Caco-2 (cell line): ENCODE data around the gene SIRPB1. TPM values are rescaled to one million over a fixed set of nuclear protein-coding genes. Genes with fewer than 3 reads are reported as not detected.
"Not testable (repeated sequence)": the region's sequence is repeated elsewhere in the genome, so short reads cannot be mapped to it uniquely, and the experiment has no call there.

Experiments
- BruUV-seq: library from RNA; stranded (reverse); fragments of 400-500 nt; replicated peaks from 2 replicates; lab custom pipeline; 2021; lab: Mats Ljungman, UMichigan
- CTCF ChIA-PET: fragments of 300-600 bp; sonication (Branson Sonifier 250); formaldehyde crosslinking; loops from one replicate; lab custom pipeline; 2022; ENCODE audit warnings: antibody characterized with exemption; lab: Charles Lee
- POLR2A ChIA-PET: fragments of 300-600 bp; sonication (Branson Sonifier 250); formaldehyde crosslinking; loops from one replicate; lab custom pipeline; 2022; ENCODE audit warnings: antibody characterized with exemption; lab: Charles Lee
- DNase-seq, 2 experiments: peaks; one replicate each; pipeline versions ENCODE4 v3.0.0 to v3.0.0-alpha.2; 2020 to 2022
- H3K27me3 ChIP-seq: replicated peaks from 2 replicates; pipeline ENCODE4 v1.6.0; 2011; ENCODE audit warnings: low read length; ENCODE audit not compliant: control insufficient read depth, insufficient read depth
- H3K36me3 ChIP-seq: 2 replicates; pipeline ENCODE4 v1.5.1; 2011; ENCODE audit warnings: low read length; ENCODE audit not compliant: control insufficient read depth, insufficient read depth
- H3K4me1 ChIP-seq: fragments of 250-450 bp; sonication (Bioruptor Pico); 2 replicates; pipeline ENCODE4 v1.5.1; 2020; ENCODE audit warnings: mild to moderate bottlenecking
- H3K4me3 ChIP-seq: 2 replicates; pipeline ENCODE4 v1.5.1; 2011; ENCODE audit warnings: low read depth, mild to moderate bottlenecking, control low read depth, low read length
- H3K9me3 ChIP-seq: fragments of 250-450 bp; sonication (Bioruptor Pico); 2 replicates; pipeline ENCODE4 v1.5.1; 2020; ENCODE audit warnings: mild to moderate bottlenecking, moderate library complexity
- H3K27ac Mint-ChIP-seq: one replicate; pipeline ENCODE4 v1.8.0; 2022; ENCODE audit warnings: mixed read lengths; ENCODE audit not compliant: unreplicated experiment
- H3K27me3 Mint-ChIP-seq: one replicate; pipeline ENCODE4 v1.8.0; 2022; ENCODE audit warnings: mixed read lengths; ENCODE audit not compliant: insufficient read depth, unreplicated experiment
- H3K36me3 Mint-ChIP-seq: one replicate; pipeline ENCODE4 v1.8.0; 2022; ENCODE audit warnings: mild to moderate bottlenecking, mixed read lengths; ENCODE audit not compliant: insufficient read depth, unreplicated experiment
- H3K4me1 Mint-ChIP-seq: one replicate; pipeline ENCODE4 v1.8.0; 2022; ENCODE audit warnings: low read depth, mixed read lengths; ENCODE audit not compliant: unreplicated experiment
- H3K4me3 Mint-ChIP-seq: one replicate; pipeline ENCODE4 v1.8.0; 2022; ENCODE audit warnings: mild to moderate bottlenecking, moderate library complexity, mixed read lengths; ENCODE audit not compliant: unreplicated experiment
- H3K9me3 Mint-ChIP-seq: one replicate; pipeline ENCODE4 v1.8.0; 2022; ENCODE audit warnings: mixed read lengths; ENCODE audit not compliant: unreplicated experiment
- intact Hi-C: fragments of 100-400 bp; cut with micrococcal nuclease; formaldehyde crosslinking; loops from one replicate; pipeline ENCODE4 v1.10.0; 2022; ENCODE audit not compliant: unreplicated experiment
- total RNA-seq: library from RNA; stranded (reverse); gene quantifications from 2 replicates; pipeline ENCODE4 v1.2.3, GENCODE V29; 2022
- TF ChIP-seq, protein P1 (sequence below), 2 experiments: fragments of 200-600 bp in 1 of 2; IDR thresholded peaks; 1 replicate in 1 of 2; 2 replicates in 1 of 2; pipeline versions ENCODE4 v1.5.1 to v1.8.0; 2011 to 2022; ENCODE audit warnings: antibody characterized with exemption in 1 of 2, control low read depth in 1 of 2, inconsistent platforms in 1 of 2, low read depth in 1 of 2, low read length in 1 of 2, mild to moderate bottlenecking in 1 of 2, moderate library complexity in 1 of 2; ENCODE audit not compliant: insufficient read depth in 1 of 2, severe bottlenecking in 1 of 2, unreplicated experiment in 1 of 2

SIRPB1 gene
- total RNA-seq, 1 experiment from 2014 or later = not detected

DNA sequence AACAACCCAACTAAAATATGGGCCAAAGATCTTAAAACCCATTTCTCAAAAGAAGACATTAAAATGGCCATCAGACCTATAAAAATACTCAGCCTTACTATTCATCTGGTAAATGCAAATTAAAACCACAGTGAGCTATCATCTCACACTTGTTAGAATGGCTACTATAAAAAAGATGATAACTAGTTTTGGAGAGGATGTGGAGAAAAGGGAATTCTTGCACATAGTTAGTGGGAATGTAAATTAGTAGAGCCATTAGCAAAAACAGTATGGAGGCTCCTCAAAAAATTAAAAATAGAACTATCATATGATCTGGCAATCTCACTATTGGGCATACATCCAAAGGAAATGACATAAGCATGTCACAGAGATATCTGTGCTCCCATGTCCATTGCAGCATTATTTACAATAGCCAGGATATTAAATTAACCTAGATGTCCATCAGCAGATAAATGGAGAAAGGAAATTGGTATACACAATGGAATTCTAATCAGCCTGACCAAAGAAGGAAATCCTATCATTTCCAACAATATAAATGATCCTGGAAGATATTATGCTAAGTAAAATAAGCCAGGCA lies 2.9 kb downstream of the SIRPB1 start:
- Mint-ChIP-seq H3K4me1 (no peaks in the 10 kb centered on the region), H3K4me3 (no peak overlapping the region), H3K36me3 (no peaks in the 10 kb centered on the region), H3K9me3 (no peaks in the 10 kb centered on the region), H3K27me3 (peaks cover 7% of the 10 kb centered on the region), H3K27ac (no peak overlapping the region)
- H3K27me3 ChIP-seq = no peaks in the 10 kb centered on the region
- no peaks in the 10 kb centered on the region for H3K36me3 ChIP-seq
- H3K4me1 ChIP-seq = no peaks in the 10 kb centered on the region
- H3K4me3 ChIP-seq = no peak overlapping the region
- DNase-seq = no peak
- ChIA-PET POLR2A (no interaction called here), CTCF (no interaction called here)
- no TSS peak for BruUV-seq
- no peaks in the 10 kb centered on the region; the same call in 1 of the 2 replicates for H3K9me3 ChIP-seq
- TF ChIP-seq, protein P1, sequence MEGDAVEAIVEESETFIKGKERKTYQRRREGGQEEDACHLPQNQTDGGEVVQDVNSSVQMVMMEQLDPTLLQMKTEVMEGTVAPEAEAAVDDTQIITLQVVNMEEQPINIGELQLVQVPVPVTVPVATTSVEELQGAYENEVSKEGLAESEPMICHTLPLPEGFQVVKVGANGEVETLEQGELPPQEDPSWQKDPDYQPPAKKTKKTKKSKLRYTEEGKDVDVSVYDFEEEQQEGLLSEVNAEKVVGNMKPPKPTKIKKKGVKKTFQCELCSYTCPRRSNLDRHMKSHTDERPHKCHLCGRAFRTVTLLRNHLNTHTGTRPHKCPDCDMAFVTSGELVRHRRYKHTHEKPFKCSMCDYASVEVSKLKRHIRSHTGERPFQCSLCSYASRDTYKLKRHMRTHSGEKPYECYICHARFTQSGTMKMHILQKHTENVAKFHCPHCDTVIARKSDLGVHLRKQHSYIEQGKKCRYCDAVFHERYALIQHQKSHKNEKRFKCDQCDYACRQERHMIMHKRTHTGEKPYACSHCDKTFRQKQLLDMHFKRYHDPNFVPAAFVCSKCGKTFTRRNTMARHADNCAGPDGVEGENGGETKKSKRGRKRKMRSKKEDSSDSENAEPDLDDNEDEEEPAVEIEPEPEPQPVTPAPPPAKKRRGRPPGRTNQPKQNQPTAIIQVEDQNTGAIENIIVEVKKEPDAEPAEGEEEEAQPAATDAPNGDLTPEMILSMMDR (IDR thresholded peaks at IDR 0.05; ENCODE audit: insufficient read depth in 1 of 2, low read depth in 1 of 2, low read length in 1 of 2, severe bottlenecking in 1 of 2, unreplicated experiment in 1 of 2) = no peak
- intact Hi-C loops = no loop called here

DNA sequence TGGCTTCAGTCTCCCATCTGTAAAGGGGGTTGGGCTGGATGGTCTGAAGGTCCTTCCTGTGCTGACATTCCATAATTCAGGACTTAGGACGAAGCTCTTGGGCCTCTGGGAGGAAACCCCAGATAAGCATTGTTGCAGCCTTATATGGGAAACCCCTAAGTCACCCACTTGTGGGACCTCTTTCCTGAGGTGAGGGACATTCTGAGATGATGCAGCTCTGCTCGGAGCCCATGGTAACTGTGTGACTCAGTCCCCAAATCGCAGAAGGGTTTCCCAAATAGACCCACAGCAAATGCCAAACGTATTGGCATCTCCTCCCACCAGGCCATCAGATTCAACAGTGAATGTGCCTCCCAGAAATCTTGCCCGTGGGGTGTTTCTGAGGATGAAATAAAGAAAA lies 9.4 kb downstream of the SIRPB1 start:
- H3K36me3 ChIP-seq, POLR2A ChIA-PET, CTCF ChIA-PET, H3K4me3 Mint-ChIP-seq, H3K9me3 ChIP-seq, H3K4me3 ChIP-seq, H3K27me3 Mint-ChIP-seq, H3K4me1 Mint-ChIP-seq, DNase-seq, H3K4me1 ChIP-seq, BruUV-seq, intact Hi-C loops, H3K9me3 Mint-ChIP-seq, H3K27me3 ChIP-seq, H3K27ac Mint-ChIP-seq, H3K36me3 Mint-ChIP-seq: not testable (repeated sequence)

DNA sequence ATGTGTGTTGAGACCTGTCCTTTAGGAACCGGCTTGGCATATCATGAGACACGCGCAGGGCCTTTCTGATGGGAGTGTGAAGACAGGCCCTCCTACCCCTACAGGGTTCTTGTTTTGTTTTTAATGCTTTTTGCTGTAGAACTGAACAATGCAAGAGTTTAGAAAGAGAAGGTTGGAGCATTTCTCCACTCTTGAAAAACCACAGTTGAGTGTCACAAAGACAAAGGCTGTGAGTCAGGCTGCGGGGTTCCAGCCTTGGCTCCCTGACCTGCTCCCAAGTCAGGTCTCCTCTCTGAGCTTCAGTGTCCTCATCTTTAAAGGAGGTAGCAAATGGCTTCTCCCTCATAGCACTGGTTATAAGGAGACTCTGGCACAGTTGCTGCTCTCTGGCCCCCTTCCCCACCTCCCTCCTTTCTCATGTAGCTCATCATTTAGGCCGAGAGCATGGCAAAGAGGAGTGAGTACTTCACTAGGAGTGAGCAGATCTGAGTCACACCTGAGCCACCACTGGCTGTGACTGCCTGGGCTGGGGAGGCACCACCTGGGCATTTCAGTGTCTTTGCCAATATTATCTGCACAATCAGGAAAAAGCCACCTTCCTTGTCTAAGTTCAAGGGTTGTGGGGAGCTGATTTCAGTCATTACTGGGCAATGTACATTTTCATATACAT lies 11.0 kb downstream of the SIRPB1 start:
- POLR2A ChIA-PET, H3K9me3 ChIP-seq, intact Hi-C loops, BruUV-seq, H3K4me3 Mint-ChIP-seq, H3K4me1 ChIP-seq, H3K36me3 Mint-ChIP-seq, CTCF ChIA-PET, H3K4me3 ChIP-seq, H3K9me3 Mint-ChIP-seq, H3K36me3 ChIP-seq, H3K27ac Mint-ChIP-seq, H3K4me1 Mint-ChIP-seq, DNase-seq, H3K27me3 Mint-ChIP-seq, H3K27me3 ChIP-seq: not testable (repeated sequence)

DNA sequence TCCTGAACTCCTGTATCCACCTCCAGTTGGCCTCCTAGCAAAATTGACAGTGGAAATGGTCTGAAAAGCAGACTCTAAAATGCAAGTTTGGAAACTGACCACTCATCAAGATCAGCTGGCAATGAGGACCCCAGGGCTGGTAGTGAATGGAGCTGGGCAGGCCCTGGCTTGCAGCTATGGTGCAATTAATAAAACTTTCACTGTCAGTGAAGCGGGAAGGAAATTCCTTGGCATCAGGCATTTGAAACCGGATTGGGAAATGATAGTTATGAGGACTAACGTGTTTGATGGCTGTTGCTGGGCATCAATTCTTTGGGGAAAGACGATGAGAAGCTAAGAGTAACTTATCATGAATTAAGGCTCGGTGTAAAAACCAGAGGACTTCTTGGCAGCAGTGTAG lies 19.1 kb downstream of the SIRPB1 start:
- DNase-seq = no peak
- Mint-ChIP-seq H3K4me3 (no peak overlapping the region), H3K36me3 (no peaks in the 10 kb centered on the region), H3K9me3 (no peaks in the 10 kb centered on the region), H3K27me3 (no peaks in the 10 kb centered on the region), H3K4me1 (no peaks in the 10 kb centered on the region), H3K27ac (no peak overlapping the region)
- Histone ChIP-seq H3K4me3 (no peak overlapping the region), H3K36me3 (no peaks in the 10 kb centered on the region), H3K9me3 (no peaks in the 10 kb centered on the region), H3K27me3 (no peaks in the 10 kb centered on the region), H3K4me1 (no peaks in the 10 kb centered on the region)
- TF ChIP-seq, protein P1 (IDR thresholded peaks at IDR 0.05; ENCODE audit: insufficient read depth in 1 of 2, low read depth in 1 of 2, low read length in 1 of 2, severe bottlenecking in 1 of 2, unreplicated experiment in 1 of 2) = no peak
- intact Hi-C loops = no loop called here
- POLR2A ChIA-PET = no interaction called here
- CTCF ChIA-PET = no interaction called here
- no TSS peak for BruUV-seq
